AG04450 (cell line): ENCODE measurements around the gene EPN2. TPM values are rescaled to one million over a fixed set of nuclear protein-coding genes. Genes with fewer than 3 reads are reported as not detected.
"Not testable (repeated sequence)": the region's sequence is repeated elsewhere in the genome, so short reads cannot be mapped to it uniquely, and the experiment has no call there.

ENCODE experiments used
- CTCF ChIA-PET: fragments of 300-600, 350-600 bp; formaldehyde crosslinking; extraction: SDS; loops from one replicate; lab custom pipeline; 2022; ENCODE audit warnings: antibody characterized with exemption, inconsistent platforms; lab: Charles Lee
- POLR2A ChIA-PET: fragments of 350-600 bp; formaldehyde crosslinking; extraction: SDS; loops from one replicate; lab custom pipeline; 2021; ENCODE audit warnings: antibody characterized with exemption, inconsistent platforms; lab: Yijun Ruan, JAX
- DNase-seq: peaks from one replicate; pipeline ENCODE4 v3.0.0-alpha.2; 2011; ENCODE audit warnings: low read depth, low spot score
- H3K27ac ChIP-seq: one replicate; pipeline ENCODE4 v1.5.1; 2012; ENCODE audit warnings: low read depth, low read length, control low read depth
- H3K27me3 ChIP-seq: one replicate; pipeline ENCODE4 v1.6.0; 2012; ENCODE audit warnings: low read length; ENCODE audit not compliant: control insufficient read depth, insufficient read depth
- H3K4me3 ChIP-seq: 2 replicates; pipeline ENCODE4 v1.5.1; 2011; ENCODE audit warnings: mild to moderate bottlenecking, low read depth, low read length, control low read depth
- H3K9me3 ChIP-seq: 2 replicates; pipeline ENCODE4 v1.5.1; 2012; ENCODE audit warnings: low read length; ENCODE audit not compliant: control insufficient read depth, insufficient read depth
- polyA minus RNA-seq: library from RNA; depleted of rRNA, polyadenylated mRNA; stranded (reverse); fragments of >200 nt; gene quantifications from 2 replicates; pipeline ENCODE4 v1.2.3, GENCODE V29; 2011; rRNA and poly(A)+ RNA removed
- polyA plus RNA-seq: library from polyadenylated mRNA; depleted of rRNA; stranded (reverse); fragments of >200 nt; gene quantifications from 2 replicates; pipeline ENCODE4 v1.2.3, GENCODE V29; 2011; rRNA removed

The EPN2 gene
- polyA plus RNA-seq, result 25.7 and 27.9 TPM in 2 replicates
- polyA minus RNA-seq, result 35.6 and 42.9 TPM in 2 replicates

GRCh38 chr17:19237139-19237388 lies at the start of gene EPN2:
Gene EPN2 (plus strand): TSS chr17:19237366. CDS start chr17:19283120, 45,754 bp downstream.
- CTCF ChIA-PET, H3K9me3 ChIP-seq, DNase-seq, H3K27me3 ChIP-seq: not testable (repeated sequence)
- H3K4me3 ChIP-seq, result peak within 1 kb of the TSS; percentile 94
- peak within 1 kb of the TSS; percentile 39 for H3K27ac ChIP-seq
- POLR2A ChIA-PET, result interaction anchor here (0.5 kb wide), 1 partner anchor 63 kb away, joined by 3 read pairs; no protein-coding TSS in a partner anchor

GRCh38 chr17:19187883-19188869 lies 49.0 kb upstream of the EPN2 start:
- POLR2A ChIA-PET, H3K27me3 ChIP-seq, DNase-seq, H3K27ac ChIP-seq, CTCF ChIA-PET, H3K4me3 ChIP-seq, H3K9me3 ChIP-seq: not testable (repeated sequence)

- H3K9me3 ChIP-seq, H3K27ac ChIP-seq, CTCF ChIA-PET, H3K4me3 ChIP-seq, POLR2A ChIA-PET, H3K27me3 ChIP-seq, DNase-seq: not testable (repeated sequence)
Measured at GRCh38 chr17:19188870-19189708, 48.1 kb upstream of the EPN2 start.

GRCh38 chr17:19189781-19190405 lies 47.3 kb upstream of the EPN2 start:
- H3K4me3 ChIP-seq, H3K9me3 ChIP-seq, H3K27me3 ChIP-seq, POLR2A ChIA-PET, DNase-seq, H3K27ac ChIP-seq, CTCF ChIA-PET: not testable (repeated sequence)

GRCh38 chr17:19196382-19197204 lies 40.6 kb upstream of the EPN2 start:
- DNase-seq, H3K27ac ChIP-seq, H3K4me3 ChIP-seq: not testable (repeated sequence)

GRCh38 chr17:19202448-19202847 lies 34.7 kb upstream of the EPN2 start:
- H3K4me3 ChIP-seq, DNase-seq, H3K9me3 ChIP-seq, POLR2A ChIA-PET, H3K27ac ChIP-seq, CTCF ChIA-PET, H3K27me3 ChIP-seq: not testable (repeated sequence)

More at GRCh38 chr17:19196382-19197204, 40.6 kb upstream of the EPN2 start:
- H3K27me3 ChIP-seq, CTCF ChIA-PET, POLR2A ChIA-PET, H3K9me3 ChIP-seq: not testable (repeated sequence)

- CTCF ChIA-PET, DNase-seq, H3K9me3 ChIP-seq, H3K4me3 ChIP-seq, H3K27me3 ChIP-seq, H3K27ac ChIP-seq, POLR2A ChIA-PET: not testable (repeated sequence)
Measured at GRCh38 chr17:19203429-19203828, 33.7 kb upstream of the EPN2 start.

GRCh38 chr17:19215074-19215860 lies 21.9 kb upstream of the EPN2 start:
- H3K4me3 ChIP-seq, CTCF ChIA-PET, H3K27me3 ChIP-seq, H3K27ac ChIP-seq, POLR2A ChIA-PET, DNase-seq, H3K9me3 ChIP-seq: not testable (repeated sequence)

GRCh38 chr17:19216148-19216926 lies 20.8 kb upstream of the EPN2 start:
- H3K4me3 ChIP-seq, DNase-seq, POLR2A ChIA-PET, H3K27ac ChIP-seq, H3K27me3 ChIP-seq, CTCF ChIA-PET, H3K9me3 ChIP-seq: not testable (repeated sequence)

- H3K27me3 ChIP-seq, H3K4me3 ChIP-seq, CTCF ChIA-PET, POLR2A ChIA-PET, H3K9me3 ChIP-seq, H3K27ac ChIP-seq, DNase-seq: not testable (repeated sequence)
Measured at GRCh38 chr17:19218914-19219313, 18.3 kb upstream of the EPN2 start.
